Left lobe of liver (tissue), 2 donors: ENCODE results near the gene THOP1. TPM values are rescaled to one million over a fixed set of nuclear protein-coding genes. Genes with fewer than 3 reads are reported as not detected.

Experiments
- ATAC-seq: fragments of 200-7000 bp; cut with Tn5 transposase; one replicate; pipeline ENCODE4 v1.9.1; 2020; ENCODE audit warnings: mild to moderate bottlenecking, moderate library complexity
- DNase-seq: peaks from one replicate; pipeline ENCODE4 v3.0.0-alpha.2; 2020; ENCODE audit warnings: low spot score
- total RNA-seq: library from RNA; stranded (reverse); gene quantifications from one replicate; pipeline ENCODE4 v1.2.1, GENCODE V29; 2021
- donor health status: DM: no; HTN: no; CAD: no; lungs with moderate emphysema.
- donor health status: DM: no; HTN: yes; CAD: no.

The THOP1 gene
- 33.5 TPM for total RNA-seq

DNA sequence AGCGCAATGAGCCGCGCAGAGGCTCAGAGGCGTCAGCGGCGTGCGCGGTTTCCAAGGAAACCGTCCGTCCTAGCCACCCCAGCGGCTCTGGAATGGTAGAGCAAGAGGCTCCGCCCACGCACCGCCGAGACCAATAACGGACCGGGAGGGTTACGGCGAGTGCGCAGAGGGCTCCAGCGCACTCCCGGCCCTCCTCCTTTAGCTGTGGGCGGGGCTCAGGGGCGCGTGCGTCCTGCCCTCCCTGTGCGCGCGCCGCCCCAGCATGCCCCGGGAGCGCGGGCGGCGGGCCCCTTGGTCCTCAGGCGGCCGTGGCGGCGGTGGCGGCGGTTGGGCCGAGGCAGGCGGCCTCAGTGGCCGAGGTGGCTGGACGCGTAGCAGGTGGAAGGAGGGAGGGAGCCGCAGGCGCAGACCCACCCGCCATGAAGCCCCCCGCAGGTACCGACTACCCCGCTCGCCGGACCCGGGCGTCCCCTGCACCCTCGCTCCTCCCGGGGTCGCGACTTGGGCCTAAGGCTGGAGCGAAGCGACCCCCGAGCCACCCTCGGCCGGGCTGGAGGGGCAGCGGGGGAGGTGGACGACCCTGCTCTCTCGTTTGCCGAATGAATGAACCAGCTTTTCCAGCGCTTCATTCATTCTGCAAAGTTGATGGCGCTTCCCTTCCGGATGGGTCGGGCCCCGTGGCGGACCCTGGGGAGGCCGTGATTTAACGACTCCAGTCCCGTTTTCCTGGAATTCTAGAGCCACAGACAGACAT is at the start of gene THOP1:
THOP1 (plus strand) TSS at position 260 of the 754 bp plus-strand sequence; CDS start at position 420, 160 bp downstream.
- peak; percentile 99 for DNase-seq
- ATAC-seq = peak; percentile 89

DNA sequence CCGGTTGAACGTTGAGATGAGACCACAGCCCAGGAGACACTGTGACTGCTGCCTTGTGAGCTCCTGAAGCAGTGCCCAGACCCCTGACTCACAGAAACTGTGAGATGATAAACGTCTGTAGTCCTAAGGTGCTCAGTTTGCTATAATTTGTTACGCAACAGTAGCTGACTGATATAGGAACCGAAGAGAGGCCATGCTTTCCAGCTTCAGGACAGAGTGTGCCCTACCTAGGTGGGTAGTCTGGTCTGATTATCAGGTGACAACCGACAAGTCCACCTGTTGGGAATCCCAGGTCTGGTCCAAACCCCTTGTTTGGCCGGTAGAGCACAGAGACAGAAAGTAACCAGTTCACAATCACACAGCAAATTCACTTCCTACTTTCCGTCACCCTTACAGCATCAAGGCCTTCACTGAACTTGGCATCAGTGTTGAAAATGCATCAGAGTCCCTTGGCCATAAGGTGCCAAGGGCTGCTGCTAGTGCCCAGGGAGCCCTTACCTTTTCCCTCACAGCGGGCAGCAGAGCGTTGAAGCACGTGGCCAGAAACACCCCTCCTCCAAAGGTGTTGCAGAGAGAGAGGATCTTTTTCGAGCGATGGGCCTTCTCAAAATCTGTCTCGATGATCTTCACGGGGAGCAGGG is 48.6 kb upstream of the THOP1 start:
- DNase-seq (no peak), ATAC-seq (no peak)

DNA sequence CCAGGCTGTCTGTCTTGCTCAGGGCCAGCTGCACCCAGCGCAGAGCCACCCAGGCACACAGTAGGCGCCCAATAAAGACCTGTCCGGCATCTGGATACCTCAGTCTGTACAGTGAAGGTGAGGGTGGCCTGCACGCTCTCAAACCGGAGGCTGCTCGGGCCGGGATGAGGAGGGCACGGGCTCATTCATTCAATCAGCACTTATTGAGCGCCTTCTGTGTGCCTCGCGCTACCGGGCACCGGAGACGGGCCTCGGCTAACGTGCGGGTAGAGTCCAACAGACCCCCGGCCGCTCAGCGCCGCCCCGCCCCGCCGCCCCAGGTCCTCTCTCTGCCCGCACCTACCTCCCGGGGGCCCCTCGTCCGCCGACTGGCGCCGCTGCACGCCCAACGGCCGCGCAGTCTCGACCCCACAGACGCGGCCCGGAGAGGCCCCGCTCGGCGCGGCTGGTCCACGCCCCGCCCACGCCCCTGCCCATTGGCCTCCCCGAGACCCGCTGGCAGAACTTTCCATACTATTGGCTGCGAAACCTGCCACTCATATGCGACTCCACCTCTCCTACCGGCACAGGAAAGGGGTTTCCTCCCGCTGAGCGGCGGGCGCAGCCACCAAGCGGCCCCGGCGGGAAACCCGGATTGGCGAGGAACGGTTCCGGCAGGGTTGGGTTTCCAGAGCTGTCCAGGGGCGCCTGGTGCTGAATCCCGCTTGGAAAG is 45.5 kb upstream of the THOP1 start, which contains the start of gene SLC39A3:
SLC39A3 (minus strand) TSS at position 416 of the 712 bp plus-strand sequence. CDS start 2,760 bp downstream, outside the sequence.
- peak; percentile 99 for DNase-seq

DNA sequence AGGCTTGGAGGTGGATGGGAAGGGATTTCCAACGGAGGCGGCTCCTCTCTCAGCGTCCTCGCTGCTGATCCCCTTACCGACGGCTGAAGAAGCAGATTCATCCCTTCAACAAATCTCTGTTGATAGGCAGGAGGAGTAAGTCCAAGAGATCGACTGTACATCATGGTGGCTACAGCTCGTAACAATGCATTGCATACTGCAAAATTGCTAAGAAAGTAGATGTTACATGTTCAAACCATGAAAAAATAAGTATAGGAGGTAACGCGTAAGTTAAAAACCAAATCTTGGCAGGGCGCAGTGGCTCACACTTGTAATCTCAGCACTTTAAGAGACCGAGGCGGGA is 45.0 kb upstream of the THOP1 start:
- no peak for DNase-seq
- ATAC-seq = no peak

More for the DNA sequence above, 45.5 kb upstream of the THOP1 start, which contains the start of gene SLC39A3:
- ATAC-seq = peak; percentile 100

DNA sequence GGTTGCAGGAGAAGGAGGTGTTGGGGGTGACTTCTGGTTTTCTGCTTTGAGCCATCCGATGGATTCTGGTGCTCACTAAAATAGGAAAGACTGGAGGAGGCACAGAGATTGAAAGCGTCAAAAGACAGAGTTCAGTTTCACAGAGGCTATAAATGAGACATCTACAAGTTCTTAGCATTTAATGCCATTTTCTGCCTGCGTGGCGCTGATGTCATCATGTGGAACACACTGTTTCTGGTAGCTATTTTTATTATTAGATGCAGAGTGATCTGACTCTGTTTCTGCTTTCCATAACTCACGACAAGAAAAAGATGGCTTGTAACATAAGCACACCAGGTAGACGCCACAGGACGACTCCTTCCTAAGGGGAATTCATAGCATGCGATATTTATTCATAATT is 42.2 kb upstream of the THOP1 start:
- DNase-seq = no peak
- no peak for ATAC-seq

DNA sequence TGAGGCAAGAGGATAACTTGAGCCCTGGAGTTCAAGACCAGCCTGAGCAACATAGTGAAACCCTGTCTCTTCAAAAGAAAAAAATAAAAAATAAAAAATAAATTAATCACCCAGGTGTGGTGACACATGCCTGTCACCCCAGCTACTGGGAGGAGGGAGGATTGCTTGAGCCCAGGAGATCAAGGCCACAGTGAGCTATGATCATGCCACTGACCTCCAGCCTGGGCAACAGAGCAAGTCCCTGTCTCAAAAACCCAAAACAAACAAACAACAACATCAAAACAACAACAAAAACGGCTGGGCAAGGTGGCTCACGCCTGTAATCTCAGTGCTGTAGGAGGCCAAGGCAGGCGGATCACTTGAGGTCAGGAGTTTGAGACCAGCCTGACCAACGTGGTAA is 41.2 kb upstream of the THOP1 start:
- DNase-seq (no peak), ATAC-seq (no peak)

DNA sequence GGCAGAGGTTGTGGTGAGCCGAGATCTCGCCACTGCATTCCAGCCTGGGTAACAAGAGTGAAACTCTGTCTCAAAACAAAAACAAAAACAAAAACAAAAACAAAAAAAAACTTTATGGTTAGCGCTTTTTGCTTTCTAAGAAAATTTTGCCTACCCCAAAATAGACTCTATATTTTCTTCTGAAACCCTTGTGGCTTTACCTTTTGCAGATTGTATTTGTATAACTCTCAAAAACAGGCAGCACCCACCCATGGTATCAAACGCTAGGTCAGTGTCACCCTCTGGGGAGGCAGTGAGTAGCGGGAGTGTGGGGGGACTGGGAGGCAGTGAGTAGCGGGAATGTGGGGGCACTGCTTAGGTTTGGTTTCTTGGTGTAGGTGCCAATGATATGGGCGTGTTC is 38.0 kb upstream of the THOP1 start:
- ATAC-seq = no peak
- no peak for DNase-seq

DNA sequence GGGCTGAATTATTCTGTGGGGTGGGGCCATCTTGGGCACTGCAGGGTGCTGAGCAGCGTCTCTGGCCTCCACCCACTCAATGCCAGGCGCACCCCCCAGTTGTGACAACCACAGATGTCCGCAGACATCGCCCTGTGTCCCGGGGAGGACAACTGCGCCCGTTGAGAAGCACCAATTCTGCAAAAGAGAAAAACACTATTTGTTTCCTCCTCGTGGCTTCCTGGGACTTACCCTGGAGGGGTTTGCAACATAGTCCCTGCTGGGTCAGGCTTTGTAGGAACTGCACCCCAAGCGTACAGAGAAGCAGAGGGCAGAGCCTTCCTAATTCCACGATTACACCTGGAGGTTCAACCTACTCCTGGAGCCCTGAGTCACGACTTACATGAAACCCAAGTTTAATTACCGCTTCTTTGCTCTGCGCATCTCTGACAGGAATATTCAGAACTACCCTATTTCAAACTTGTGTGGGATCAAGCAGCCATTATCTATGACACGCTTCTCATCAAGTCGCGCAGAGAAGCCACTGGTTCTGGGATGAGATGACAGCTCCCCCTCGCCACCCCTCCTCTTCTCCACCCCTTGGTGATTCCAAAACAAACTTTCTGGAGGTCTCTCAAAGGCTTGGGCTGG is 34.4 kb upstream of the THOP1 start:
- ATAC-seq = no peak
- DNase-seq = no peak

DNA sequence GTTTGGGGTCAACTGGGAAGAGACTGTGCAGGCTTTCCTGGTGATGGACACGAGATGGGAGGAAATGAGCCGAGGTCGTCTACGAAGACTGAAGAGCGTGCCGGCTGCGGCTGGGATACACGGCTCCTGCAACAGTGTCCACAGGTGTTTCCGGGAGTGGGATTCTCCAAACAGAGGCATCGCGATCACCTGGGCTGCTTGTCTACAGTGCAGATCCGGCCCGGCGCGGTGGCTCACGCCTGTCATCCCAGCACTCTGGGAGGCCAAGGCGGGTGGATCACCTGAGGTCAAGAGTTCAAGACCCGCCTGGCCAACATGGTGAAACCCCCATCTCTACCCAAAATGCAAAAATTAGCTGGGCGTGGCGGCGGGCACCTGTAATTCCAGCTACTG is 33.9 kb upstream of the THOP1 start:
- DNase-seq (no peak), ATAC-seq (no peak)

DNA sequence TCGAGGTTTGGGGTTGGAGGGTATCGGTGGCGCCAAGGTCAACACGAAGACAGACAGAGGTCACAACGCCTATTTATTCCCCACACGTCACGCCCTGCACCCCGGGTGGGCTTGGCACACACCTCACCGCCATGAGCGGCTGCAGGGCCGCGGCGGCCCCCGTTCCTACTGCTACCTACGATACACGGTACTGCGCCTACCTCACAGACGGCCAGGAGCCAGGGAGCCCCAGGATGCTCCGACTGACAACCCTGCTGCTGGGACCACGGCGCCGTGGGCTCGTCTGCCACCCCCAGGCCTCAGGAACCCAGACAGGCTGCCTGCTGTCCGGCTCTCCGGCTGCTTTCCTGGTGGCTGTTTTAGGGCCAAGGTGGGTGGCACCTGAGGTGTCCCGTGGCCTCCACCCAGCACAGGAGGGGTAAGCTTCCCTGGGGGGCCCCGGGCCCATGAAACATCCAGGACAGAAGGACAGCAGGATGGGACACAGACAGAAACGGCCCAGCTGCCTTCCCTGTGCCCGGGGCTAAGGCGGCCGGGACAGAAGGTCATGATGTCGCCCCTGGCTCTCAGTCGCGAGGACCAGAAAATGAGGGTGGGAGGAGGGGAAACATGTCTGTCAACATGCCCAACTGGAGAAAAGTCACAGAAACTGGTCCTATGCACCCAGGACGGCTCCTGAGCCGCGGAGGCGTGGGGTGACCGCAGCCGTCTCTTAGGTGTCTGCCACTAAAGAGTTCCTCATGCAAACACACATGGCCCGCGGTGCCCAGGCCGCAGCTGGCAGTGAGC is 30.4 kb upstream of the THOP1 start:
- no peak for DNase-seq
- ATAC-seq = no peak

DNA sequence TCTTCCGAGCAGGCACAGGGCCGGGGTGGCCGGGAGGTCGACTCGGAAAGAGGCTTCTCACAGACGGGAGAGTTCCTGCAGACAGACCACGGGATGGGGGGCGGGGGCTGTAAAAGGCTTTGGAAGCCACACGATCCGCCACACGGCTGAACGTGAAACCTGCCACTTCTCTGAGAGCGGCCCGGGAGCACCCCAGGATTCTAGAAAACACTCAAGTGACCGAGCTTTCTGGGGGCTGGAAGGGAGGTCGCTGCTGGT is 29.9 kb upstream of the THOP1 start:
- ATAC-seq (no peak), DNase-seq (no peak)

DNA sequence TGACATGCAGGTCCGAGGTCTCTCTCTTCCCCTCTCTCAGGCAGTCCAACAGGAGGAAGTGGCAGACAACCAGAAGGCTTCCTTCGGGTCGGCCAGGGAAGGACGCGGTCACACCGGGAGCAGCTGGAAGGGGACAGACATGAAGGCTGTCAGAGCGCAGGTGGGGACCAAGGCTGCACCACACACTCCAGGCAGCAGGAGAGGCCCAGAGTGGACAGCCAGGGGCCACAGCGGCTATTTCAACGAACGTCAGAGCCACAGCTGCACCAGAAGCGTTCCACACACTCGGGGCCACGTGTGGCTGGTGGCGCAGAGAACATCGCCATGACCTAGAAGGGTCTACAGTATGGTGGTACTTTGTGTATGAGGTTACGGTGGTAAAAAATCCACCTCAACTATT is 29.5 kb upstream of the THOP1 start:
- DNase-seq (no peak), ATAC-seq (no peak)

DNA sequence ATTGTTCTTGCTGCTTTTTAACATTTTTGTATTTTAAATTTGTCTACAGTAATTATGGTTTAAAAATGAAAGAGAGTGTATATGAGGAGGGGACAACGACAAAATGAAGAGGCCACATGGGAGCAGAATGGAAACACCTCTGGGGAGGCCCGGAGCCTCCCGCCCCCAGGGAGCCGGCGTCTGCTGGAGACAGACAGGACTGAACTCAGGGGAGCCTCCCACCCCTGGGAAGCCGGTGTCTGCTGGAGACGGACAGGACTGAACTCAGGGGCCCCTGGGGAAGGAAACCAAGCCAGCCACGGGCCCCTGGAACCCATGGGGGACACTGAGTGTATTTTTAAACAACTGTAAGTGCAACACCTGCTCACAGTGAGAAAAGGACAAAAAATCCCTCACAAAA is 28.8 kb upstream of the THOP1 start:
- no peak for DNase-seq

DNA sequence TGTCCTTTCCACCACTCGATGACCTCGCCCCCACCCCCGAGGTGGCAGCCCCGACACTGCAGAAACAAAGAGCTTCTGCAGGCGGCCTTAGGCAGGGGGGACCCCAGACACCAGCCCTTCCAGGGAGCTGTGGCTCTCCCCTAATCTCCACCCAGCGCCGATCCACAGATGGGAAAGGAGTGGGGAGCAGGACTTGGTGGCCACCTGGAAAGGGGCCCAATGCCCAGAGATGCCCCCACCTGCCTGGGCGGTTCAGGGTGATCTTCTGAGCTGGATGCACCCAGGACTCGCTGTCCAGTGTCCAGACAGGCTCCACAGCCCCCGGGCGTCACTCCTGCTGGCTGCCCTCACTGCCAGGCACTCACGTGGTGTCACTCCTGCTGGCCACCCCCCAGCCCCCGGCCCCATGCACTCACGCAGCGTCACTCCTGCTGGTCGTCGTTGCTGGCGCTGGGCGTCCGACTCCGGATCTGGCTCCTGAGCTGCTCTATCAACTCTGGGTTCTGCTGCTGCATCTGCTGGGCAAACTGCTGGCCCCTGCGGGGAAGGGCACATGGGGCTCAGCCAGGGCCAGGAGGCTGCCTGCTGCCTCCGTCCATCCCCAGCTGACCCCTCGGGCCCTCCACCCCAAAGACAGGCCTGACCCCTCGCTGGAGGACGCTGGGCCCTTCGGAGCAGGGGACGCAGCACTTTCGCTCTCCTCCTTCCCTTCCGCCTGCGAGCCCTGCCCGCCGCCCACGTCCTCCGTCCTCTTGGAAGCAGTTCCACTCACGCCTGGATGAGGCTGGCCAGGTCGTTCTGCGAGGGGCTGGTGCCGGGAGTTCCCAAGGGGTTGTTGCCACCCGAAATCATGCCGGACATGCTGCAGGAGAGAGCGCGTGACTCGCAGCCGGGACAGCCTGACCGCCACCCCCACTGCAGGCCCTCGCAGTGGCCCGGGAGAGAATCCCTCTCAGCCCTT is 28.1 kb upstream of the THOP1 start:
- ATAC-seq (no peak), DNase-seq (no peak)

More for the DNA sequence above, 28.8 kb upstream of the THOP1 start:
- ATAC-seq = no peak

DNA sequence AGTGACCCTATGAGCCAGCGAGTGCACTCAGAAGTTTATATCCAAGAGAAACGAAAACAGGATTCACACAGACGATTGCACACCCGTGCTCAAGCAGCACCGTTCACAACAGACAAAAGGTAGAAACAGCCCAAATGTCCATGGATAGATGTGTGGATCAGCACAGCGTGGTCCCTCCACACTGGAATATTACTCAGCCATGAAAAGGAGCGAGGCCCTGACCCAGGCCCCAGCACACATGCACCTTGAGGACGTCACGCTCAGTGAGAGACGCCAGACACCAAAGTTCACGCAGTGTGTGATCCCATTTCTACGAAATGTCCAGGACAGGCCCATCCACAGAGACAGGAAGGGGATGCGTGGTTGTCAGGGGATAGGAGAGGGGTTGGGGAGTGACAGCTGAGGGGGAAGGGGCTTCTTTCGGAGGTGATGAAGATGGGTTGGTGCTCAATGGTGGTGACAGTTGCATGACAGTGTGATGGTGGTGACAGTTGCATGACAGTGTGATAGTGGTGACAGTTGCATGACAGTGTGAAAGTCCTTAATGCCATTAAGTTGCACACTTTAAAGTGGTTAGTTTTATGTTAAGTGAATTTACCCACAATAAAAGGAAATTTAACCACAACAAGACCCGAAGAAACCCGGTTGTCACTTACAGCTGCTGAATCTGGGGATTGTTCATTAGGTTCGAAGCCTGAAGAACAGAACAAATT is 26.5 kb upstream of the THOP1 start:
- ATAC-seq (no peak), DNase-seq (no peak)

DNA sequence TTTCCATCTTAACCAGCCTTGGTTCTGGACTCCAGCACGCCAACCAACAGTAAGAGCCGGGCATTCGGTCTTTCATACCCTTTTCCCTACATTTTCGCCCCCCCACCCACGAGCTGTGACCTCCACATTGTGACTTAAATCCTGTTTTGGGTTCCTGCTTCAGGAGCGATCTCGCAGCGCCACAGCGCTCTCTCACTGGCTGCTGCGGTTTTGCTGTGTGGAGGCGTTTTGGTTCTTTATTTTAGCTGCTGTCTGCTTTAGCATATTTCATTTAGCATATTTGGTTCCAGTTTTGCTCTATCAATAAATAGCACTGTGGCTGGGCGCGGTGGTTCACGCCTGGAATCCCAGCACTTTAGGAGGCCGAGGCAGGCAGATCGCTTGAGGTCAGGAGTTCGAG is 25.9 kb upstream of the THOP1 start:
- DNase-seq (no peak), ATAC-seq (no peak)

DNA sequence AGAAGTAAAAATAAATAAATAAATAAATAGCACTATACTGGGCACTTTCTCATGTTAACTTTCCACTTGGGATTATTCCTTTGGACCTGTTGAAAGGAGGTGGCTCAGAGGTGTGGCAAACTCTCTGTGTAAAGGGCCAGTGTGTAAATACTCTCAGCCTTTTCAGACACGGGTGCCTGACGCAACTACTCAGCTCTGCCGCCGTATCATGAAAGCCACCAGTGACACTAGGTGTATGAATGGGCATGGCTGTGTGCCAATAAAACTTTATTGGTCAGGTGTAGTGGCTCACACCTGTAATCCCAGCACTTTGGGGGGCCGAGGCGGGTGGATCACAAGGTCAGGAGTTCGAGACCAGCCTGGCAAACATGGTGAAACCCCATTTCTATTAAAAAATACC is 25.3 kb upstream of the THOP1 start:
- ATAC-seq = no peak
- no peak for DNase-seq

DNA sequence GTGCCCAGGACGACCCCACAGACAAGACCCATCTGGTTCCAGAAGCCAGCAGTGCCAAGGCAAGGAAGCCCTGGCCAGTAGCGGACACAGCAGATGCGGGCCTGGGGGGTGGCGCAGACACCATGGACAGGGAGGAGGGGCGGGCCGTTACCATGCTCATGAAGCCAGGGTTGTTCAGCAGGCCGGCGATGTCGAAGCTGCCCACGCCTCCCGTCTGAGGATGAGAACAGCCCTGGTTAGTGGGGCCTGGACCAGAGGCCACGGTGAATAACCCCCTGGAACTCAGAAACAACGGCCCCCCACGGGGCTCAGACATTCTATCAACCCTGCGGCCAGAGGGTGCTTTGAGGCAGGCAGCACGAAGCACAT is 24.0 kb upstream of the THOP1 start:
- no peak for ATAC-seq

More for the DNA sequence above, 24.0 kb upstream of the THOP1 start:
- DNase-seq = no peak
